Colonic mucosa (tissue), 4 donors: ENCODE results near the gene HIF3A. TPM values are rescaled to one million over a fixed set of nuclear protein-coding genes. Genes with fewer than 3 reads are reported as not detected.

ENCODE experiments used
- DNase-seq: peaks from one replicate; pipeline ENCODE4 v3.0.0-alpha.2; 2020
- H3K27ac ChIP-seq: fragments of 200-600 bp; one replicate; pipeline ENCODE4 v1.8.0; 2021
- H3K27me3 ChIP-seq: fragments of 200-600 bp; one replicate; pipeline ENCODE4 v1.8.0; 2021
- H3K36me3 ChIP-seq: fragments of 200-600 bp; one replicate; pipeline ENCODE4 v1.8.0; 2021
- H3K4me1 ChIP-seq: fragments of 200-600 bp; one replicate; pipeline ENCODE4 v1.8.0; 2021; ENCODE audit warnings: mild to moderate bottlenecking
- H3K4me3 ChIP-seq: fragments of 200-600 bp; one replicate; pipeline ENCODE4 v1.8.0; 2021
- H3K9ac ChIP-seq, 2 donors: one replicate each; pipeline ENCODE4 v1.7.0; 2013; ENCODE audit warnings: control low read depth in 2 of 2, low read depth in 2 of 2, low read length in 2 of 2
- H3K9me3 ChIP-seq: fragments of 200-600 bp; one replicate; pipeline ENCODE4 v1.8.0; 2021
- intact Hi-C: fragments of 100-400 bp; cut with DNase I; formaldehyde crosslinking; loops from one replicate; pipeline ENCODE4 v1.14.1; 2022
- total RNA-seq, 2 donors: library from RNA; stranded (reverse); fragmentation: NEBNext Ultra II Directional in 1 of 2; extraction: Animal tissue kit (Norgen Biotek cat#: 25700) in 1 of 2; gene quantifications; one replicate each; pipeline ENCODE4 v1.2.1, GENCODE V29; 2021
- TF ChIP-seq, protein P1 (sequence below): fragments of 200-600 bp; IDR thresholded peaks from one replicate; pipeline ENCODE4 v1.8.0; 2022; ENCODE audit warnings: antibody characterized with exemption, mild to moderate bottlenecking
- donor health status: healthy.
- donor health status: DM: no; HTN: no; CAD: no.
- donor health status: DM: no; HTN: no; CAD: no.

HIF3A gene
- total RNA-seq, 2 donors from 2014 or later: 5.7 to 7.1 TPM

DNA sequence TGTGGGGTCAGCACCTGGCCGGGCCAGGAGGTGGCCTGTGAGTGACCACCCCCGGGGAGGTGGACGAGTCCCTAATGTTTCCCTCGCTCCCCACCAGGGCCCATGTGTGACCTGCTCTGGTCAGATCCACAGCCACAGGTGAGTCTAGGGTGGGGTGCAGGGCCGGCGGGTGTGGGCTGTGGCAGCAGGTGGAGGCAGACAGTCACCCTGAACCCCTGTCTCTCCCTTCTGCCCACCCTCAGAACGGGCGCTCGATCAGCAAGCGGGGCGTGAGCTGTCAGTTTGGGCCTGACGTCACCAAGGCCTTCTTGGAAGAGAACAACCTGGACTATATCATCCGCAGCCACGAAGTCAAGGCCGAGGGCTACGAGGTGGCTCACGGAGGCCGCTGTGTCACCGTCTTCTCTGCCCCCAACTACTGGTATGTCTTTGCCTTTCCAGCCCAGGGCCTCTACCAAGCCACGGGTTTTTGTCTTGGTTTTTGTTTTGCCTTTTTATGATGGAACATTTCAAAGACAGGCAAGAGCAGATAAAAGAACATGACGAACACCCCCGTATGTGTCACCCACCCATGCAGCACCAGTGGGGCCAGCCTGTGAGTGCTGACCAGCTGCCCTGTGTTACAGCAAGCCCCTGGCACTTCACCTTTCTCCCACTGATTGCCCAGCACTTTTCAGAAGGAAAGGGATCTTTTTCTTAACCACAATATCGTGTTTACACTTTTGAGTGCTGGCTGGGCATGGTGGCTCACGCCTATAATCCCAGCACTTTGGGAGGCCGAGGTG, 91.7 kb downstream of the HIF3A start:
- H3K9me3 ChIP-seq: no peaks in the 10 kb centered on the region
- TF ChIP-seq, protein P1, sequence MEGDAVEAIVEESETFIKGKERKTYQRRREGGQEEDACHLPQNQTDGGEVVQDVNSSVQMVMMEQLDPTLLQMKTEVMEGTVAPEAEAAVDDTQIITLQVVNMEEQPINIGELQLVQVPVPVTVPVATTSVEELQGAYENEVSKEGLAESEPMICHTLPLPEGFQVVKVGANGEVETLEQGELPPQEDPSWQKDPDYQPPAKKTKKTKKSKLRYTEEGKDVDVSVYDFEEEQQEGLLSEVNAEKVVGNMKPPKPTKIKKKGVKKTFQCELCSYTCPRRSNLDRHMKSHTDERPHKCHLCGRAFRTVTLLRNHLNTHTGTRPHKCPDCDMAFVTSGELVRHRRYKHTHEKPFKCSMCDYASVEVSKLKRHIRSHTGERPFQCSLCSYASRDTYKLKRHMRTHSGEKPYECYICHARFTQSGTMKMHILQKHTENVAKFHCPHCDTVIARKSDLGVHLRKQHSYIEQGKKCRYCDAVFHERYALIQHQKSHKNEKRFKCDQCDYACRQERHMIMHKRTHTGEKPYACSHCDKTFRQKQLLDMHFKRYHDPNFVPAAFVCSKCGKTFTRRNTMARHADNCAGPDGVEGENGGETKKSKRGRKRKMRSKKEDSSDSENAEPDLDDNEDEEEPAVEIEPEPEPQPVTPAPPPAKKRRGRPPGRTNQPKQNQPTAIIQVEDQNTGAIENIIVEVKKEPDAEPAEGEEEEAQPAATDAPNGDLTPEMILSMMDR: no peak
- intact Hi-C loops: no loop called here
- H3K27ac ChIP-seq: no peak overlapping the region
- peaks cover 22% of the 10 kb centered on the region for H3K36me3 ChIP-seq
- no peaks in the 10 kb centered on the region for H3K4me1 ChIP-seq
- DNase-seq: no peak
- no peak overlapping the region for H3K9ac ChIP-seq
- no peak overlapping the region for H3K4me3 ChIP-seq
- no peaks in the 10 kb centered on the region for H3K27me3 ChIP-seq

DNA sequence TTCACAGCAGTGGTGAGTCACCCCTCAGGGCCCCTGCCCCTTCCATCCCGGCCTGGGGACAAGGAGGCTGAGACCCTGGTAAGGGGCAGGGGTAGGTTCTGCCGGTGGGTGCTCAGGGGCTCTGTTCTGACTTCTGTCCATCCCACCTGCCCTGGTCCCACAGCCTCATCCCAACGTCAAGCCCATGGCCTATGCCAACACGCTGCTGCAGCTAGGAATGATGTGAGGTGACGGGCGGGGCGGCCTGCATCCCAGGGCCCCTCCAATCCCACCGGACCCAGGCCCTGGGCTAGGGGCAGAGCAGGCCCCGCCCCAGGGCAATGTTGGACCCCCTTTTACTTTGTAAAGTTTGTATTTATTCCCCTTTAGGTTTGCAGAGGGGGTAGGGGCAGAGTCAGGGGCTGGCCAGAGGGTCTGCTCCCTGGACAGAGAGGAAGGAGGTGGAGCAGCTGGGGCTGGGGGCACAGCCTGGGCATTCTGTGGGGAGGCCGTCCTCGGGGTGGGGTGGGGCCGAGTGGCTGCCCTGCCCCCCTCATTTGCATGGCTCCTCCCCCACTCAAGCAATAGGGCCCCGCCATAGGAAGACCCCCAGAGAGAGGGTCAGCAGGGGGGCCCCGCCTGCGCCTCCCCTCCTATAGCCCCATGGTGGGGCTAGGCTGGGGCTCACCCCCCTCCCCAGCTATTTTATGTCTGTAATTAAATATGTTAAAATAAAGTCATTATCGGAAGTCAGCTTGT, 93.4 kb downstream of the HIF3A start:
- Histone ChIP-seq H3K27ac (no peak overlapping the region), H3K4me1 (no peaks in the 10 kb centered on the region), H3K4me3 (no peak overlapping the region), H3K36me3 (peaks cover 14% of the 10 kb centered on the region), H3K9ac (no peak overlapping the region), H3K9me3 (no peaks in the 10 kb centered on the region), H3K27me3 (no peaks in the 10 kb centered on the region)
- no peak for DNase-seq
- intact Hi-C loops: loop anchor here (5.0 kb wide), 2 partner anchors 108 to 127 kb away; no protein-coding TSS in a partner anchor
- TF ChIP-seq, protein P1: no peak

DNA sequence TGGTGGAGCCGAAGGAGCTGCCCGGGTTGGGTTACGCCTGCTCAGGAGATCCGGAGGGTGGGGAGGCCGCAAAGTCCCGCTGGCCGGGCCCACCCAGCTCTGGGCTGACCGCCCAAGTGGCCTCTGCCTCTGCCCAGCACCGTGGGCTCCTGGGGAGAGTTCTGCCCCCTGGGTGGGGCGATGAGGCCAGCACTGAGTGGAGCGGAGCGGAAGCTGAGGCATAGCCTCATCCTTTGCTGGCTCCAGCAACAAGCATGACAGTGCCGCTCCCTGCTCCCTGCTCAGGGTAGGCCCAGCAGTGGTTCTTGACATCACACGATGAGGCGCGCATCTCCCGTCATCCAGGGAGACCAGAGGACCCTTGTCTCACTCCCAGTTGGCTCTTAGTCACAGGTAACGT, 94.0 kb downstream of the HIF3A start:
- H3K36me3 ChIP-seq: peaks cover 14% of the 10 kb centered on the region
- TF ChIP-seq, protein P1: no peak
- DNase-seq: no peak
- H3K4me1 ChIP-seq: no peaks in the 10 kb centered on the region
- no peaks in the 10 kb centered on the region for H3K9me3 ChIP-seq
- H3K4me3 ChIP-seq: no peak overlapping the region
- H3K27me3 ChIP-seq: no peaks in the 10 kb centered on the region
- H3K27ac ChIP-seq: no peak overlapping the region
- no peak overlapping the region for H3K9ac ChIP-seq
- intact Hi-C loops: loop anchor here (5.0 kb wide), 2 partner anchors 109 to 126 kb away; no protein-coding TSS in a partner anchor

- Histone ChIP-seq H3K27me3 (no peaks in the 10 kb centered on the region), H3K4me1 (no peaks in the 10 kb centered on the region), H3K36me3 (peaks cover 14% of the 10 kb centered on the region), H3K9ac (no peak overlapping the region), H3K4me3 (no peak overlapping the region), H3K27ac (no peak overlapping the region), H3K9me3 (no peaks in the 10 kb centered on the region)
- intact Hi-C loops: loop anchor here (5.0 kb wide), 2 partner anchors 109 to 126 kb away; no protein-coding TSS in a partner anchor
- no peak for DNase-seq
- TF ChIP-seq, protein P1: no peak
Measured at GRCh38 chr19:46391296-46392251, 94.7 kb downstream of the HIF3A start.
